Hepatocyte (in vitro differentiated cells): ENCODE measurements around the gene OR2T27.
"Not testable (repeated sequence)": the region's sequence is repeated elsewhere in the genome, so short reads cannot be mapped to it uniquely, and the experiment has no call there.

Source experiments
- CTCF ChIP-seq: fragments of 200-600 bp; sonication (generic); IDR thresholded peaks from 2 replicates; pipeline ENCODE4 v1.5.1; 2016; ENCODE audit warnings: antibody characterized with exemption, mild to moderate bottlenecking; ENCODE audit not compliant: poor library complexity
- EZH2 ChIP-seq: fragments of 200-600 bp; sonication (generic); IDR thresholded peaks from 2 replicates; pipeline ENCODE4 v1.6.1; 2016; ENCODE audit warnings: antibody characterized with exemption, mild to moderate bottlenecking, borderline replicate concordance
- EZH2phosphoT487 ChIP-seq: fragments of 200-600 bp; sonication (generic); IDR thresholded peaks from one replicate; pipeline ENCODE4 v1.6.1; 2018; ENCODE audit warnings: antibody characterized with exemption, mild to moderate bottlenecking, low read depth, moderate library complexity; ENCODE audit not compliant: unreplicated experiment, severe bottlenecking

GRCh38 chr1:248639652-248640051 lies 15.7 kb downstream of the OR2T27 start:
- not testable (repeated sequence) for TF ChIP-seq CTCF, EZH2, EZH2phosphoT487
